Mesenchymal stem cell (in vitro differentiated cells and primary cell): Measurements from ENCODE around the gene TTC21A.

ENCODE experiments used
- DNase-seq: peaks from one replicate; pipeline ENCODE4 v3.0.0-alpha.2; 2013
- H2AFZ ChIP-seq: one replicate; pipeline ENCODE4 v1.6.1; 2013; ENCODE audit warnings: low read depth, mild to moderate bottlenecking, control low read depth, inconsistent platforms, low read length, moderate library complexity
- H2AK5ac ChIP-seq: 2 replicates; pipeline ENCODE4 v1.6.1; 2013; ENCODE audit warnings: low read length, moderate library complexity, mild to moderate bottlenecking, inconsistent platforms; ENCODE audit not compliant: severe bottlenecking
- H2BK120ac ChIP-seq: one replicate; pipeline ENCODE4 v1.6.1; 2013; ENCODE audit warnings: low read depth, mild to moderate bottlenecking, inconsistent platforms, low read length, moderate library complexity
- H2BK12ac ChIP-seq, 2 experiments: one replicate each; pipeline ENCODE4 v1.6.1; 2013; ENCODE audit warnings: inconsistent platforms in 2 of 2, low read length in 2 of 2, mild to moderate bottlenecking in 2 of 2, moderate library complexity in 2 of 2, control low read depth in 1 of 2
- H2BK15ac ChIP-seq: one replicate; pipeline ENCODE4 v1.6.1; 2013; ENCODE audit warnings: mild to moderate bottlenecking, low read depth, inconsistent platforms; ENCODE audit not compliant: poor library complexity, severe bottlenecking
- H2BK5ac ChIP-seq: 2 replicates; pipeline ENCODE4 v1.6.1; 2013; ENCODE audit warnings: low read depth, mild to moderate bottlenecking, low read length, control low read depth, inconsistent platforms; ENCODE audit not compliant: poor library complexity, severe bottlenecking
- H3K14ac ChIP-seq, 2 experiments: one replicate each; pipeline ENCODE4 v1.6.1; 2013; ENCODE audit warnings: inconsistent platforms in 2 of 2, low read length in 2 of 2, control low read depth in 1 of 2, mild to moderate bottlenecking in 1 of 2, moderate library complexity in 1 of 2
- H3K18ac ChIP-seq, 2 experiments: one replicate each; pipeline ENCODE4 v1.6.1; 2013; ENCODE audit warnings: inconsistent platforms in 2 of 2, low read length in 2 of 2, control low read depth in 1 of 2, low read depth in 1 of 2, mild to moderate bottlenecking in 1 of 2
- H3K23ac ChIP-seq, 2 experiments: one replicate each; pipeline ENCODE4 v1.6.1; 2013; ENCODE audit warnings: inconsistent platforms in 2 of 2, low read length in 2 of 2, mild to moderate bottlenecking in 2 of 2, moderate library complexity in 2 of 2, control low read depth in 1 of 2
- H3K27ac ChIP-seq: 2 replicates; pipeline ENCODE4 v1.5.1; 2013; ENCODE audit warnings: mild to moderate bottlenecking, moderate library complexity, low read length, control low read depth, inconsistent platforms; ENCODE audit not compliant: poor library complexity, severe bottlenecking
- H3K27me3 ChIP-seq, 2 experiments: 2 replicates each; pipeline versions ENCODE4 v1.6.1 to v1.7.0; 2013; ENCODE audit warnings: low read length in 2 of 2, mild to moderate bottlenecking in 2 of 2, moderate library complexity in 2 of 2, control low read depth in 1 of 2, inconsistent platforms in 1 of 2; ENCODE audit not compliant: control insufficient read depth in 1 of 2, insufficient read depth in 1 of 2
- H3K36me3 ChIP-seq, 2 experiments: 2 replicates each; pipeline versions ENCODE4 v1.6.1 to v1.7.0; 2013; ENCODE audit warnings: low read length in 2 of 2, control low read depth in 1 of 2, inconsistent platforms in 1 of 2, low read depth in 1 of 2, mild to moderate bottlenecking in 1 of 2; ENCODE audit not compliant: insufficient read depth in 2 of 2, control insufficient read depth in 1 of 2
- H3K4ac ChIP-seq, 2 experiments: one replicate each; pipeline ENCODE4 v1.6.1; 2013; ENCODE audit warnings: inconsistent platforms in 2 of 2, low read length in 2 of 2, mild to moderate bottlenecking in 2 of 2, moderate library complexity in 2 of 2, control low read depth in 1 of 2, low read depth in 1 of 2
- H3K4me1 ChIP-seq: 2 replicates; pipeline ENCODE4 v1.6.1; 2013; ENCODE audit warnings: low read depth, low read length, control low read depth; ENCODE audit not compliant: control insufficient read depth, insufficient read depth
- H3K4me2 ChIP-seq: 2 replicates; pipeline ENCODE4 v1.6.1; 2013; ENCODE audit warnings: low read length, mild to moderate bottlenecking, inconsistent platforms; ENCODE audit not compliant: poor library complexity, severe bottlenecking
- H3K4me3 ChIP-seq, 2 experiments: 2 replicates each; pipeline versions ENCODE4 v1.5.1 to v1.7.0; 2013; ENCODE audit warnings: low read length in 2 of 2, mild to moderate bottlenecking in 2 of 2, control low read depth in 1 of 2, low read depth in 1 of 2; ENCODE audit not compliant: insufficient read depth in 1 of 2
- H3K79me1 ChIP-seq: replicated peaks from 2 replicates; pipeline ENCODE4 v1.6.1; 2013; ENCODE audit warnings: mild to moderate bottlenecking, control low read depth, low read length, inconsistent platforms; ENCODE audit not compliant: poor library complexity, severe bottlenecking
- H3K9ac ChIP-seq: 2 replicates; pipeline ENCODE4 v1.7.0; 2013; ENCODE audit warnings: mild to moderate bottlenecking, low read length, moderate library complexity
- H3K9me3 ChIP-seq: 2 replicates; pipeline ENCODE4 v1.7.0; 2013; ENCODE audit warnings: mild to moderate bottlenecking, low read length; ENCODE audit not compliant: control insufficient read depth
- H4K8ac ChIP-seq: one replicate; pipeline ENCODE4 v1.6.1; 2013; ENCODE audit warnings: inconsistent platforms, mild to moderate bottlenecking, low read length, moderate library complexity
- H4K91ac ChIP-seq: one replicate; pipeline ENCODE4 v1.6.1; 2013; ENCODE audit warnings: mild to moderate bottlenecking, low read length, inconsistent platforms
- WGBS: methylation state at CpG from one replicate; pipeline ENCODE4 v1.1.7; 2013; ENCODE audit warnings: mixed read lengths; 5-methylcytosine and 5-hydroxymethylcytosine counted together

TTC21A gene

GRCh38 chr3:39063143-39063542, 44.3 kb upstream of the TTC21A start:
- no peak overlapping the region for H3K14ac ChIP-seq

DNA sequence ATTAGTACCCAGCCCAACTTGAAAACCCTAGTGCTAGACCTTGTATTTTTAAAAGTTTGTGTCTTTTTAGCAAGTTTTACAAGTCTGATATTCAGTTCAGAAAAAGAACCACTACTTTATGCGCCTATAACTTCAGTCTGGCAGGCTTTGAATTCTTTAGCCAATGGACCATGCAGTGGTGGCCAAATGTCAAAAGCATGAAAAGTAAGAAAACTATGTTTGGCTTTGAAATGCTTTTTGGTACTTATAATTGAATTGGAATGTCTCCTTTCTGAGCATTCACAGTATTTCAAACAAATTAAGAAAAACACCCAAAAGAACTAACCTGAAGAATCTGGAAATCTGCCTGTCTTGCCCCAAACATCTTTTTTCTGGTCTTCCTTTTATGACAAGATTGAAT, 42.8 kb upstream of the TTC21A start:
- Histone ChIP-seq H3K27ac (peak overlapping the region; percentile 99), H2BK12ac (no peak overlapping the region), H3K4ac (no peak overlapping the region), H3K14ac (no peak overlapping the region), H2AFZ (no peak overlapping the region), H3K18ac (no peak overlapping the region), H3K23ac (no peak overlapping the region), H4K8ac (no peak overlapping the region), H3K4me1 (peaks cover 9% of the 10 kb centered on the region), H3K9ac (peak overlapping the region; percentile 27), H2BK5ac (no peak overlapping the region), H2BK15ac (no peak overlapping the region), H3K79me1 (peaks cover 16% of the 10 kb centered on the region), H2AK5ac (no peak overlapping the region), H3K4me3 (no peak overlapping the region), H3K9me3 (no peaks in the 10 kb centered on the region), H3K27me3 (no peaks in the 10 kb centered on the region), H3K36me3 (peaks cover 4 to 40% of the 10 kb centered on the region in 2 experiments), H3K4me2 (no peak overlapping the region), H4K91ac (no peak overlapping the region), H2BK120ac (no peak overlapping the region)
- no peak for DNase-seq
- WGBS = 100% methylated on average over 1 of the region's 1 CpG

More at GRCh38 chr3:39063143-39063542, 44.3 kb upstream of the TTC21A start:
- H3K18ac ChIP-seq = no peak overlapping the region
- H4K91ac ChIP-seq = no peak overlapping the region
- H2BK12ac ChIP-seq = no peak overlapping the region
- H3K4me1 ChIP-seq = peaks cover 9% of the 10 kb centered on the region
- no peak overlapping the region for H2AFZ ChIP-seq
- H3K9me3 ChIP-seq = no peaks in the 10 kb centered on the region
- no peak overlapping the region for H4K8ac ChIP-seq
- no peak overlapping the region for H2BK5ac ChIP-seq
- no peak overlapping the region for H3K27ac ChIP-seq
- no peaks in the 10 kb centered on the region for H3K27me3 ChIP-seq
- no peak overlapping the region for H2AK5ac ChIP-seq
- no peak overlapping the region for H3K4ac ChIP-seq
- H2BK120ac ChIP-seq = no peak overlapping the region
- no peak overlapping the region for H3K4me3 ChIP-seq
- peaks cover 22% of the 10 kb centered on the region for H3K79me1 ChIP-seq
- no peak for DNase-seq
- peaks cover 0 to 27% of the 10 kb centered on the region in 2 experiments for H3K36me3 ChIP-seq
- no peak overlapping the region for H2BK15ac ChIP-seq
- WGBS = 100% methylated on average over 3 of the region's 3 CpGs
- no peak overlapping the region for H3K23ac ChIP-seq
- no peak overlapping the region for H3K4me2 ChIP-seq
- H3K9ac ChIP-seq = no peak overlapping the region

DNA sequence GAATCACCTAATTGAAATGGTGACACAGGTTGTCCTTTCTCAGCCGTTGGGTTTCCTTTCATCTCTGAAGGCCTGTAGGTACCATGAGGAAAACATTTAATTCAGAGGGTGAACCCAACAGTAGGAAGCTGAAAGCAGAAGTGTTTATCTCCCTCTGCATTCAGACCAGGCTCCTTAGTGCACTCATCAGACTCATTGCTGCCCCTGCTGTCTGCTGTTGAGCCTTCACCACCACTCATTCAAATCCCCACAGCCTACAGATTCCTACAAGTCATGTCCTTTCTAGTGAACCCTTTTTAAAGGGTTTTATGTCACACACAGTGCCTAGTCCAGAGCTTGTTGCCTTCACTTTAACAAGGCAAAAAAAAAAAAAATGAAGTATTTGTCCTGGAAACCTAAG, 42.3 kb upstream of the TTC21A start:
- H3K4me2 ChIP-seq = no peak overlapping the region
- peak overlapping the region; percentile 80 for H2AK5ac ChIP-seq
- no peak overlapping the region for H3K4ac ChIP-seq
- no peak overlapping the region for H2BK120ac ChIP-seq
- no peak overlapping the region for H2BK15ac ChIP-seq
- no peak overlapping the region for H3K14ac ChIP-seq
- DNase-seq = peak; percentile 54
- H2AFZ ChIP-seq = no peak overlapping the region
- H3K4me1 ChIP-seq = peaks cover 9% of the 10 kb centered on the region
- peaks cover 16% of the 10 kb centered on the region for H3K79me1 ChIP-seq
- 38% methylated on average over 1 of the region's 1 CpG for WGBS
- H3K4me3 ChIP-seq = no peak overlapping the region
- peak overlapping the region; percentile 87 for H2BK5ac ChIP-seq
- no peak overlapping the region for H4K8ac ChIP-seq
- no peak overlapping the region for H2BK12ac ChIP-seq
- no peaks in the 10 kb centered on the region for H3K9me3 ChIP-seq
- no peak overlapping the region for H3K18ac ChIP-seq
- peak overlapping the region; percentile 27 for H3K9ac ChIP-seq
- peak overlapping the region; percentile 99 for H3K27ac ChIP-seq
- no peak overlapping the region for H4K91ac ChIP-seq
- H3K27me3 ChIP-seq = no peaks in the 10 kb centered on the region
- H3K36me3 ChIP-seq = peaks cover 4 to 45% of the 10 kb centered on the region in 2 experiments
- H3K23ac ChIP-seq = no peak overlapping the region

DNA sequence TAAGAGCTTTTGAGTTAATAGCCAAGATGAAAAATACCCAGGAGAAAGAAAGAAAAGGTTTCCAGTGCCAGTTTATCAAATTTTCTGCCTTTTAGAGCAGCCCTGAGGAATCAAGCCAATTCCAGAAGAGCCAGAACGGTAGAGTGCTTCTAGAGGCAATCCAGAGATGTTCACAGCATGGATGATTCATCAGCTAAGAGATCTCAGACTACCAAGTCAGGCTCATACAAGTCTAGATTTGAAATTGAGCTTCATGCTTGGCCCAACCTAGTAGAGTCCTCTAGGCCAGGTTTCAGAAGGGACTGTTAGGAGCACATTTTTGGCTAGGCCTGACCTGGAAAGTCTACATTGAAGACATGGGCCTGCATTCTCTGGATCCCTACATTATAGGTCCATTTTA, 40.2 kb upstream of the TTC21A start:
- H2BK12ac ChIP-seq = no peak overlapping the region
- H3K4me2 ChIP-seq = no peak overlapping the region
- no peak overlapping the region for H3K9ac ChIP-seq
- 84% methylated on average over 1 of the region's 1 CpG for WGBS
- H3K36me3 ChIP-seq = peaks cover 4 to 63% of the 10 kb centered on the region in 2 experiments
- H3K9me3 ChIP-seq = no peaks in the 10 kb centered on the region
- H3K27ac ChIP-seq = no peak overlapping the region
- no peak overlapping the region for H2AK5ac ChIP-seq
- H3K14ac ChIP-seq = no peak overlapping the region
- H3K18ac ChIP-seq = no peak overlapping the region
- H3K27me3 ChIP-seq = no peaks in the 10 kb centered on the region
- peaks cover 9% of the 10 kb centered on the region for H3K4me1 ChIP-seq
- no peak overlapping the region for H4K91ac ChIP-seq
- no peak overlapping the region for H2BK120ac ChIP-seq
- H3K23ac ChIP-seq = no peak overlapping the region
- H4K8ac ChIP-seq = no peak overlapping the region
- DNase-seq = no peak
- no peak overlapping the region for H2AFZ ChIP-seq
- no peak overlapping the region for H2BK5ac ChIP-seq
- H3K4ac ChIP-seq = no peak overlapping the region
- peaks cover 15% of the 10 kb centered on the region for H3K79me1 ChIP-seq
- H3K4me3 ChIP-seq = no peak overlapping the region
- H2BK15ac ChIP-seq = no peak overlapping the region
